Measurements from ENCODE around the gene HEXA.
A peak's percentile ranks its signal among the peaks of the same experiment; 100 is the strongest.

Gene HEXA

DNA sequence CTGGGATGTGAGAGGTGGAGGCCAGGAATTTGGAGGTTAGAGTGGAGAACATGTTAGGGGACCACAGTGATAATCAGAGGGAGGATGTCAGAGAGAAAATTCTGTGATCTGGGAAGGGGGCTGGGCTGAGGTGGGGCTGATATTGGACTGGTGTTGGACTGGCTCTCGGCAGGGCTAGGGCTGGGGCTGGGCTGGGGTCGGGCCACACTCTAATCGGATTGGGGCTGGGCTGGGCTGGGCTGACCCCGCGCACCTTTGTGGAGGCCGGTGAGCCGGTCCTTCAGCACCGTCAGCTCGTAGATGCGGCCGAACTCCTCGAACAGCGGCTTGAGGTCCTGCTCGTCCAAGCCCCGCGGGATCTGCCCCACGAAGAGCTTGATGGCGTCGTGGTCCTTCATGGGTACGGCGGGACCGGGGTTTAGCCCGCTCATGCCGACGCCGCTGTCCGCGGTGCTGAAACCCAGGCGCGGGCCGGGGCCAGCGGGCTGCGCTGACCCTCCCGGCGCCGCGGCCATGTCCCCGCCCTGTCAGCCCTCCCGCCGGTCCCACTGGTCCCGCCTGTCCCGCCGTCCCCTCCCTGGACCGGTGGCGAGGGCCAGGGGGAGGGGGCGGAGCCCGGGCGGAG, 56.3 kb downstream of the HEXA start:
- FAIRE-seq (no peak), DNase-seq (ENCODE audit: insufficient read length, low spot score) (no peak)
- TF ChIP-seq POLR2A (IDR thresholded peaks at IDR 0.05; ENCODE audit: low read depth, low read length), result no peak

DNA sequence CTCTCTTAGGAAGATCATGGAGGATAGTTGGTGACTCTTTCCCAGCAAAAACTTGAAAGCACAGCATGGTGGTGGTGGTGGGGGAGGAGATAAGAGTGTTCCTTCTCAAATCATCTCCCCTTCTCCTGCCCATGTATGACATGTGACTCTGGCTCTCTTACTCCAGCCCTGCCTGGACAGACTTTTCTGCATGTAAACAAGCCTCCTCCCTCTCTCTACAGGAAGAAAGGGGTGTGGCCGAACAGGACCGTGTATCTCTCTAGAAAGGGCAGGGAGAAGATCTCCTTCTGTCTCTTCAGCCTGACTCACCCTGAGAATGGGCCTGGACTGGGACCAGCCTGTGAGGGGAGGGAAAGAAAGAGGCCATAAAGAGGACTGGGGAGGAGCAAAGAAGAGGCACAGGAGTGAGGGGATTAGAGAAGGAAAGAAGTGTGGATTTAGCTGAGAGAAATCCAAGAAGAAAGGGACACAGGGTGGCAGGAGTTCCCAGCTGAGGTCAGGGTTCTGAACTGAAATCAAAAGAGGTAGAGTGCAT, 57.3 kb downstream of the HEXA start:
- TF ChIP-seq POLR2A (IDR thresholded peaks at IDR 0.05; ENCODE audit: low read depth, low read length), result no peak
- FAIRE-seq, result no peak
- no peak for DNase-seq (ENCODE audit: insufficient read length, low spot score)

DNA sequence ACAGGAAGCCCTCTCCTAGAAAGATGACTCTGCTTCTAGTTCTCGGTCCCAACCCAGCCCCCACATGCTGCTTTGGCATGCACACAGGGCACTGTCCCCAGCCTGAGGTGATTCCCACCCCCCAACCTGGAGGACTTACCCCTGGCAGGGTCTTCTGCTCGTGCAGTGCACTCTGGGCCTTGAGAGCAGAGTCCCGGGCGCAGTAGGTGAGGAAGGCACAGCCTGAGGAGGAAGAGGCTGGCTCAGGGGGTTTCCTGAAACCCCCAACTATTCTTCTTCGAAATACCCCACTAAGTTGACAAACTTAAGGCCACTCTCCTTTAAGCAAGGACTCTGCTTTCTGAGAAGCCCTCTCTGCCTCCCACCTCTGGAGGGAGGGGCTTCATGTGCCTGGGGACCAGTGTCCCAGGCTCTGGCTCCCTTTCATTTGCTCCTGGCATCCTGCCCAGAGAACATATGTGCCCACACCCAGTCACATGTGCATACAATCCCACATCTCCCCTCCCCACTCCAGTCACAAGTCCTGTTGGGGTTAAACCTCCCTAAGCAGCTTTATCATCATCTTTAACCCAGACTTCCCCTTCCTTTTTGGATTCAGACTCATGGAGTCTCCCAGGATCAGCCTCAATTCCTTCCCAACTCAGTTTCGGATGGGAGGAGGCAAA, 60.0 kb downstream of the HEXA start:
- no peak for TF ChIP-seq POLR2A (IDR thresholded peaks at IDR 0.05; ENCODE audit: low read depth, low read length)
- DNase-seq (ENCODE audit: insufficient read length, low spot score) (no peak), FAIRE-seq (no peak)

- FAIRE-seq (no peak), DNase-seq (ENCODE audit: insufficient read length, low spot score) (no peak)
- TF ChIP-seq POLR2A (IDR thresholded peaks at IDR 0.05; ENCODE audit: low read depth, low read length), result no peak
Observed at GRCh38 chr15:72313881-72314280, 61.9 kb downstream of the HEXA start.

DNA sequence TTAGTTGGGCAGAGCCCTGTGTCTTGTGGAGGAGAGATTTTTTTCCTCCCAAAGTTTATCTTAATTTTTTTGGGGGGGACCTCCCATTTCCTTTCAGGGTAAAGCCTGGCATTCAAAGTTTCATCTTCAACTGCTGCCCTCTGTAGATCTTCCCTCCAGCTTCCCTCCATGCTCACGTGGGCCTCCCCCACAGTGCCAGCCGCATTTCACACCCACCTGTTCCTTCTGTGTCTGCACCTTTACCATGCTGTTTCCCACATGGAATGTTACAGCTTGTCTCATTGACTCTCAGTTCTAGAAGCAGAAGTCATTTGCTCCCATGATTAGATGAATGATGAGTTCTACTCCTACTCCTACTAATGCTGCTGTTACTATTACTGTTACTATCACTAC, 62.4 kb downstream of the HEXA start:
- no peak for DNase-seq (ENCODE audit: insufficient read length, low spot score)
- FAIRE-seq, result no peak

DNA sequence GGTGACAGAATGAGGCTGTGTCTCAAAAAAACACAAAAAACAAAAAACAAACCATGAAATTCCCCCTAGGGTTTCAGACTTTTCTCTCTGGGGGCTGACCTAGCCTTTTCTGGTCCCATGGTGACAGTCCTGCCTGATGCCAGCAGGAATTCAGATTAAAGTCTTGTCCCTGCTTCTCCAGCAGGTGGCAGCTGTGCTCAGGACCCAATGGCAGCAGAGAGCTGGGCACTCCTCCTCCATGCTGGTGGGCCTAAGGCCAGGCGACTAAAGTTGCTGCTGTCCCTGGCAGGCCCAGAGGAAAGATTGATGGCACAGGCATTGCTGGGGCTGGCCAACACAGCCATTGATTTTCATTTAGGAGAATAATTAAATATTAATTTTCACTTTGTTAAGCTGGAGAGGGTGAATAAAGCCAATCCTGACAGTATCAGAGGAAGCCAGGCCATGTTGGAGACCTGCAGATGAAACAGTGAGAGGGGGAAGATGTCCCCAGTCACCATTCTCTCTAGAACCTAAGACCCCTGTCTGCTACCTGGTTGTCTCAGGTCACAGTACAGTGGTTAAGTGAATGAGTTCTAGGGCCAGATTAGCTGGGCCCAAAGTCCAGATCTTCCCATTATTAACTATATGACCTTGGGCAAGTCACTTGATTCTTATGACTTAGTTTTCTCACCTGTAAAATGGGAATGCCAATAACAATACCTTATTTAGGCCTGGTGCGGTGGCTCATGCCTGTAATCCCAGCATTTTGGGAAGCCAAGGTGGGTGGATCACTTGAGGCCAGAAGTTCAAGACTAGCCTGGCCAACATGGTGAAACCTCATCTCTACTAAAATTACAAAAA, 63.0 kb downstream of the HEXA start:
- no peak for FAIRE-seq
- DNase-seq (ENCODE audit: insufficient read length, low spot score), result peak; percentile 77
- TF ChIP-seq POLR2A (IDR thresholded peaks at IDR 0.05; ENCODE audit: low read depth, low read length), result no peak

More for the DNA sequence above, 62.4 kb downstream of the HEXA start:
- no peak for TF ChIP-seq POLR2A (IDR thresholded peaks at IDR 0.05; ENCODE audit: low read depth, low read length)

DNA sequence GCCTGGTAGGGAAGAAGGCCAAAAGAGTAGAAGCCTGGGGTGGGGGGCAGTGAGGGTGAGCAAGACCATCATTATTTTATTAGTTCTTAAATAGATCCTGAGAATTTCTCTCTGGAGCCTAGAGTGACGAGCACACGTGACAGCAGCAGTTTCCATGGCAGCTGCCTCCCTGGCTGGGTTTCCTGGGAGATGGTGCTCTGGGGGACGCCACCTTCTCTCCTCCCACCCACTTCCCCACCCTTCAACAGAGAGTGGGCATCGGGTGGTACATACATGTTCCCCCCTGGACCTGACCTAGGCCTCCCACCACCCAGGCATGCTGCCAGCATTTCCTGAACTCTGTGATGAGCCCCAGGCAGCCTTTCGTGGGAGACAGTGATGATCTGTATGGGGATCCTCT, 68.8 kb downstream of the HEXA start:
- DNase-seq (ENCODE audit: insufficient read length, low spot score) (no peak), FAIRE-seq (no peak)
- no peak for TF ChIP-seq POLR2A (IDR thresholded peaks at IDR 0.05; ENCODE audit: low read depth, low read length)

GRCh38 chr15:72306211-72306785, 69.5 kb downstream of the HEXA start:
- DNase-seq (ENCODE audit: insufficient read length, low spot score) (no peak), FAIRE-seq (no peak)
- TF ChIP-seq POLR2A (IDR thresholded peaks at IDR 0.05; ENCODE audit: low read depth, low read length), result no peak

GRCh38 chr15:72304596-72304995, 71.2 kb downstream of the HEXA start:
- no peak for FAIRE-seq
- no peak for TF ChIP-seq POLR2A (IDR thresholded peaks at IDR 0.05; ENCODE audit: low read depth, low read length)
- no peak for DNase-seq (ENCODE audit: insufficient read length, low spot score)

- FAIRE-seq, result no peak
- no peak for TF ChIP-seq POLR2A (IDR thresholded peaks at IDR 0.05; ENCODE audit: low read depth, low read length)
- no peak for DNase-seq (ENCODE audit: insufficient read length, low spot score)
Observed at GRCh38 chr15:72302955-72303354, 72.9 kb downstream of the HEXA start.

Measured in H54 (cell line).